Loucy (cell line): Measurements from ENCODE around the gene RFX1.

Source experiments
- H2AFZ ChIP-seq: fragments of 200-600 bp; sonication (generic); 2 replicates; pipeline ENCODE4 v1.6.0; 2016; ENCODE audit warnings: antibody characterized with exemption, mild to moderate bottlenecking, low read length, moderate library complexity
- H3F3A ChIP-seq: fragments of 200-600 bp; 2 replicates; pipeline ENCODE4 v1.6.0; 2016; ENCODE audit warnings: antibody characterized with exemption, low read depth, mild to moderate bottlenecking
- H3K27me3 ChIP-seq: fragments of 200-600 bp; sonication (generic); 2 replicates; pipeline ENCODE4 v1.6.1; 2014; ENCODE audit warnings: low read length, mild to moderate bottlenecking; ENCODE audit not compliant: insufficient read depth, poor library complexity, severe bottlenecking
- H3K36me3 ChIP-seq: fragments of 200-600 bp; sonication (generic); 2 replicates; pipeline ENCODE4 v1.6.1; 2016; ENCODE audit warnings: low read length; ENCODE audit not compliant: insufficient read depth
- H3K4me1 ChIP-seq: fragments of 200-600 bp; sonication (generic); 2 replicates; pipeline ENCODE4 v1.5.1; 2014; ENCODE audit warnings: low read length, mild to moderate bottlenecking; ENCODE audit not compliant: insufficient read depth, poor library complexity, severe bottlenecking
- H3K4me2 ChIP-seq: fragments of 200-600 bp; sonication (generic); 2 replicates; pipeline ENCODE4 v1.6.0; 2014; ENCODE audit warnings: antibody characterized with exemption, low read length, low read depth, mild to moderate bottlenecking; ENCODE audit not compliant: poor library complexity, severe bottlenecking
- H3K4me3 ChIP-seq: fragments of 200-600 bp; sonication (generic); 2 replicates; pipeline ENCODE4 v1.5.1; 2014; ENCODE audit warnings: low read length, mild to moderate bottlenecking, mixed read lengths; ENCODE audit not compliant: poor library complexity, severe bottlenecking
- H3K79me2 ChIP-seq: fragments of 200-600 bp; sonication (generic); 2 replicates; pipeline ENCODE4 v1.6.1; 2014; ENCODE audit warnings: low read length; ENCODE audit not compliant: insufficient read depth
- H3K9ac ChIP-seq: fragments of 200-600 bp; sonication (generic); 2 replicates; pipeline ENCODE4 v1.6.0; 2014; ENCODE audit warnings: mild to moderate bottlenecking, low read depth, low read length, moderate library complexity; ENCODE audit not compliant: poor library complexity, severe bottlenecking
- H3K9me2 ChIP-seq: fragments of 200-600 bp; sonication (generic); replicated peaks from 2 replicates; pipeline ENCODE4 v1.6.1; 2016; ENCODE audit warnings: low read depth, low read length, mixed read lengths
- H3K9me3 ChIP-seq: fragments of 200-600 bp; sonication (generic); 2 replicates; pipeline ENCODE4 v1.6.1; 2014; ENCODE audit warnings: mild to moderate bottlenecking, antibody characterized with exemption, low read length, low read depth; ENCODE audit not compliant: insufficient read depth
- H4K20me1 ChIP-seq: fragments of 200-600 bp; sonication (generic); 2 replicates; pipeline ENCODE4 v1.6.0; 2014; ENCODE audit warnings: antibody characterized with exemption, low read length, mild to moderate bottlenecking; ENCODE audit not compliant: insufficient read depth, poor library complexity, severe bottlenecking
- CTCF ChIP-seq: fragments of 200-600 bp; sonication (generic); conservative IDR thresholded peaks from 2 replicates; pipeline ENCODE4 v1.5.1; 2014; ENCODE audit warnings: mild to moderate bottlenecking, antibody characterized with exemption, low read length
- EZH2phosphoT487 ChIP-seq: fragments of 200-600 bp; IDR thresholded peaks from 2 replicates; pipeline ENCODE4 v1.6.1; 2018; ENCODE audit warnings: antibody characterized with exemption, mild to moderate bottlenecking, moderate library complexity, borderline replicate concordance

RFX1 gene

GRCh38 chr19:13963603-13964105 is 42.5 kb downstream of the RFX1 start:
- H4K20me1 ChIP-seq = peaks cover 9% of the 10 kb centered on the region
- TF ChIP-seq EZH2phosphoT487 = no peak
- TF ChIP-seq CTCF = no peak
- no peak overlapping the region for H3K4me2 ChIP-seq
- peaks cover 1% of the 10 kb centered on the region; the same call in 1 of the 2 replicates for H3K79me2 ChIP-seq
- H3K9me3 ChIP-seq = no peaks in the 10 kb centered on the region
- H3K36me3 ChIP-seq = peaks cover 26% of the 10 kb centered on the region; the same call in 1 of the 2 replicates
- H3K4me3 ChIP-seq = no peak overlapping the region
- H3K27me3 ChIP-seq = no peaks in the 10 kb centered on the region
- H3K9me2 ChIP-seq = no peaks in the 10 kb centered on the region
- no peaks in the 10 kb centered on the region for H3F3A ChIP-seq
- H2AFZ ChIP-seq = no peak overlapping the region
- no peak overlapping the region for H3K9ac ChIP-seq
- H3K4me1 ChIP-seq = no peaks in the 10 kb centered on the region

- Histone ChIP-seq H3K4me3 (no peak overlapping the region), H4K20me1 (peaks cover 11% of the 10 kb centered on the region), H3K9ac (no peak overlapping the region), H3K79me2 (peaks cover 8% of the 10 kb centered on the region; the same call in 1 of the 2 replicates), H3F3A (no peaks in the 10 kb centered on the region), H3K9me3 (no peaks in the 10 kb centered on the region), H2AFZ (no peak overlapping the region), H3K4me2 (no peak overlapping the region), H3K27me3 (no peaks in the 10 kb centered on the region), H3K36me3 (peaks cover 33% of the 10 kb centered on the region; the same call in 1 of the 2 replicates), H3K4me1 (no peaks in the 10 kb centered on the region), H3K9me2 (no peaks in the 10 kb centered on the region)
- TF ChIP-seq EZH2phosphoT487 = no peak
- no peak for TF ChIP-seq CTCF
These were observed 43.2 kb downstream of the RFX1 start for GRCh38 chr19:13962699-13963602.

- no peaks in the 10 kb centered on the region for H3K9me3 ChIP-seq
- H3F3A ChIP-seq = no peaks in the 10 kb centered on the region
- no peak overlapping the region for H3K4me2 ChIP-seq
- H4K20me1 ChIP-seq = peaks cover 11% of the 10 kb centered on the region
- no peak overlapping the region for H3K4me3 ChIP-seq
- no peaks in the 10 kb centered on the region for H3K9me2 ChIP-seq
- H2AFZ ChIP-seq = no peak overlapping the region
- TF ChIP-seq CTCF = no peak
- no peak for TF ChIP-seq EZH2phosphoT487
- H3K79me2 ChIP-seq = peaks cover 15% of the 10 kb centered on the region; the same call in 1 of the 2 replicates
- no peak overlapping the region for H3K9ac ChIP-seq
- peaks cover 39% of the 10 kb centered on the region; the same call in 1 of the 2 replicates for H3K36me3 ChIP-seq
- H3K27me3 ChIP-seq = no peaks in the 10 kb centered on the region
- no peaks in the 10 kb centered on the region for H3K4me1 ChIP-seq
These were observed 44.1 kb downstream of the RFX1 start for GRCh38 chr19:13961826-13962698.
